SIG-M5 treated with dmso at 0.1 percent for 504 hours (cell line): ENCODE results near the gene SCFD2.

Experiments
- DNase-seq: peaks from one replicate; lab custom pipeline; 2025; ENCODE audit not compliant: unreplicated experiment; lab: John Stamatoyannopoulos, UW

SCFD2 gene

GRCh38 chr4:52894443-52894842 lies 471.4 kb downstream of the SCFD2 start:
- DNase-seq = no peak

- DNase-seq = no peak
Measured at GRCh38 chr4:52892880-52893279, 473.0 kb downstream of the SCFD2 start.

- no peak for DNase-seq
Measured at GRCh38 chr4:52891743-52892142, 474.1 kb downstream of the SCFD2 start.

- no peak for DNase-seq
Measured at GRCh38 chr4:52890521-52890791, 475.4 kb downstream of the SCFD2 start.

- no peak for DNase-seq
Measured at GRCh38 chr4:52889778-52890520, 475.9 kb downstream of the SCFD2 start.

- no peak for DNase-seq
Measured at GRCh38 chr4:52889354-52889753, 476.5 kb downstream of the SCFD2 start.

DNA sequence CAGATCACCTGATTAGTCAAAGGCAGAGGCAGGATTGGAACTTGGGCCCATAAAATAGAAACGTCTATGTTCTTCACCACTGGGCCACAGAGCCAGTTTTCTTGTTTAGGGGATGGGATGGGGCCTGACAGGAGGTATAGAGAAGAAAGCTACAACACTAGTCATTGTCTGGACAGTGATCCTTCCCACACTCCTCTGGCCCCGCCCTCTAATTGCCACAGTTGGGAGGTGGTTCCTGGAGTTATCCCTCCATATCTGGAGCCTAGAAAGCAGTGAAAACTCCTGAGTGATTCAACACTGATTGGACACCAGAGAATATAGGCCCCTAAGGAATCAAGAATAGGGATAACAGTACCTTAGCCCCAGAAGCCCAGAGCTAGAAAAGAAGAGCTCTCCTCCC lies 480.9 kb downstream of the SCFD2 start:
- DNase-seq = no peak

GRCh38 chr4:52883707-52884669 lies 481.9 kb downstream of the SCFD2 start:
- no peak for DNase-seq

- no peak for DNase-seq
Measured at GRCh38 chr4:52883183-52883621, 482.7 kb downstream of the SCFD2 start.

GRCh38 chr4:52880994-52881393 lies 484.9 kb downstream of the SCFD2 start:
- DNase-seq = no peak

DNA sequence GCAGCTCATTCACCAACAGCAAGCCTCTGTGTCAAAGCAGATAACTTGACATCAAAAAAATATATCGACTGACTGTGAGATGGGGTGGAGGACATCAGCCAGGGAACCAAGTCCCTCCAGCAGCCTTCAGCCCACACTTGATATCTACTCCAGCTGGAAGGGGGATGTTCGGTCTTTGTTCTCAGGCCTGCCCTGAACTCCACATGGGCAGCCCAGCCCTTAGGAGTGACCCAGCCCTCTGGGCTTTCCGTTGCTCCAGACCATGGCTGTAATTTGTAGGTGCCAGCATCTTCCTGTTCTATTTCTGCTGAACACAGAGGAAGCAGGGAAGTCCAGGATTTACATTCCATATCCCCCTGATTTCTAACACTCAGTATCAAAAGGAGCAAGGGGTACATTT lies 486.4 kb downstream of the SCFD2 start:
- DNase-seq = no peak

GRCh38 chr4:52877694-52878093 lies 488.2 kb downstream of the SCFD2 start:
- DNase-seq = no peak

GRCh38 chr4:52877036-52877435 lies 488.8 kb downstream of the SCFD2 start:
- no peak for DNase-seq

DNA sequence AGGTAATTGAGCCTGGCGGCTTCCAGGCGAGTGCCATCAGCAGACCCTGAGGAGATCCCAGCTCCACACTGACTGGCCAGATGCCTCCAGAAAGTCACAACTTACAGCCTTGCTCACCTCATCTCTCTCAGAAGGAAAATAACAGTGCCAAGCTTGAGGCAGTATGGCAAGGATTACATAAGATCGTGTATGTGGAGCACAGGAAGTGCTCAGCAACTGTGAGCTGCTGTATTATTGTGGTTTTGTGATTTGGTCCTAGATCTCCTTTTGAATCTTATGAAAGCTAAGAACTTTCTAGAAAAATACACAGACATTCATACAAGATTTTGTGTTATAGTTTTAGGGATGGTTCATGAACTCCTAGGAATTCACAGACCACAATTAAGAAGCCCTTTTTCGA lies 489.8 kb downstream of the SCFD2 start:
- no peak for DNase-seq

GRCh38 chr4:52874948-52875347 lies 490.9 kb downstream of the SCFD2 start:
- DNase-seq = no peak

- no peak for DNase-seq
Measured at GRCh38 chr4:52873861-52874343, 492.0 kb downstream of the SCFD2 start.

- no peak for DNase-seq
Measured at GRCh38 chr4:52873191-52873590, 492.7 kb downstream of the SCFD2 start.

GRCh38 chr4:52870225-52870624 lies 495.6 kb downstream of the SCFD2 start:
- DNase-seq = no peak

DNA sequence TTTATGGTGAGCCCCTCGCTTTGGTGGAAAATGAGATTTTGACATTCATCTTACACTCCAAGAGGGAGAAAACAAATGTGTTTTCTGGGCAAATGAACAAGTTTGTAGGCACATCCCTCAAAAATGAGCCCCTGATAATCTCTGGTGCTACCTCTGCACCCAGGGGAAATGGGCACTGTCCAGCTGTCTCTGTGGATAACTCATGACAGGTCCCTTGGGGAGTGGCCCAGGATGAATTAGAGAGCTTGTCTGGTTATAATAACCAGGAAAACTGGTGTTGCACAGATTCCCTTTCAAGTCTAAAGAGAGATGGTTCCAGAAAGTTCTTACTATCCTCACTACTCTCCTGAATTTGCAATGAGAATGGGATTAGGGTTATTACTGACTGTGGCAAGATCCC lies 496.2 kb downstream of the SCFD2 start:
- DNase-seq = no peak

DNA sequence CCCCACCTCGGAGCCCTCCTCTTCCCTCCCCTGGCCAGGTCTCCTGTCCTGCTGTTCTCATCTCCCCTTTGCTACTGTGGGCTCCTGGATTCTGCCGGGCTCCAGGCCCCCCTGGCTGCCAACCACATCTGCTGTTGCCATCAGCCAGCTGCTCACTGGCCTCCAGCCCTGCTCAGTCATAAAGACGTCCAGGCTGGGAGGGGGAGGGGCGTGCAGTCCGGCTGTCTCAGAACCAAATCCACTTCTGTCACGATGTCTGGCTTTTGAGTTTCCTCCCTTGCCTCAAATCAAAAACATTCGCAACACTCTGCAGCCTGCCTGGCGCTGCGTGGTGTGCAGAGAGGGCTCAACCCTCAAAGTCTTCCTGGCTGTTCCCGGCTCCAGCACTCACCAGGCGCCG lies 496.7 kb downstream of the SCFD2 start:
- DNase-seq = no peak

DNA sequence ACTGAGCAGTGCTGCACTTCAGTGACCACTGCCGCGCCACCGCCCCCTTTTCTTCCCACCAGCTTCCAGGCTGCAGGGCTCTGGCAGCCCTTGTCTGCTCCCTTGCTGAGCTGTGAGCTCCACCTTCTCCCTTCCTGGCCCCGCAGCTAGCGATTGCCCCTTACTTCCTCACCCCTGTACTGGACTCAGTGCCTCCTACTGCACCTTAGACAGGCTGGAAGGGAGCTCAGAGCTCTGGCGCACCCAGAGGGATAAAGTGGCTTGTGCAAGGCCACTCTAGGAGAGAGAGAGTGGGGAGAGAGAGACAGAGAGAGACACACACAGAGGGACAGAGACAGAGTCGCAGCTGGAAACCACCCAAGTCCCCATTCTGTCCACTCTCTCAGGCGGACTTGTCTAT lies 497.7 kb downstream of the SCFD2 start:
- no peak for DNase-seq

DNA sequence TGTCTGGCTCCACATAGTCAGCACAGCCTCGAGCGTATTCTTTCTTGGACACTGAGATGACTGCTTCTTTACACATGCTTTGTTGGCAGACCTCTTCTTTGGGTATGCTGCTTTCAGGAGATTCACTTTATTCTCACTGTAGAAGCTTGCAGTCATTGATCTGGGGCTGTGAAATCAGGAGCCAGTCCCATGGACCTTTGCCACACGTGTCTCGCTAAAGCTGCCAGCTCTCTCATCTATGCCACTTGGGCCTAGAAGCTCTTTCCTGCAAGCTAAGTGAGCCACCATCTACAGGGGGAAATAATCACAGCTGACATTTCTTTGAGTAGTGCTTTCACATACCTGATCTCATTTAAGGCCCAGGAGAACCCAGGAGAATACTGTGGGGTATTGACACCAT lies 498.7 kb downstream of the SCFD2 start:
- DNase-seq = no peak
